ENCODE data around the gene ZBTB42. TPM values are rescaled to one million over a fixed set of nuclear protein-coding genes. Genes with fewer than 3 reads are reported as not detected.

Gene ZBTB42
- total RNA-seq, 1 experiment from 2014 or later = 6.4 TPM

GRCh38 chr14:104752735-104753527 lies 48.0 kb upstream of the ZBTB42 start, which contains the start of gene SIVA1 (continued):
- no peak; the same call in 1 of the 2 replicates for TF ChIP-seq JUN (CRISPR knock-in tag; IDR thresholded peaks at IDR 0.05)
- TF ChIP-seq E2F5 (CRISPR knock-in tag; IDR thresholded peaks at IDR 0.05) = peak; percentile 96
- TF ChIP-seq ZNF138 (CRISPR knock-in tag; conservative IDR thresholded peaks at IDR 0.05) = no peak
- TF ChIP-seq ETV6 (CRISPR knock-in tag; IDR thresholded peaks at IDR 0.05) = peak; percentile 40; the same call in 1 of the 2 replicates
- peak; percentile 98 for TF ChIP-seq CREM (CRISPR knock-in tag; IDR thresholded peaks at IDR 0.05)
- 0 out of 2 replicates have a peak, but pooled peaks have one; percentile 39 for TF ChIP-seq ZNF232 (CRISPR knock-in tag; IDR thresholded peaks at IDR 0.05)
- peak; percentile 88 for TF ChIP-seq MYBL2 (CRISPR knock-in tag; IDR thresholded peaks at IDR 0.05)
- peak; percentile 68 for TF ChIP-seq FOXP1 (CRISPR knock-in tag; IDR thresholded peaks at IDR 0.05; ENCODE audit: borderline replicate concordance)
- no peak for TF ChIP-seq HMGA2 (CRISPR knock-in tag; IDR thresholded peaks at IDR 0.05)
- no peak for TF ChIP-seq ATF6 (CRISPR knock-in tag; IDR thresholded peaks at IDR 0.05)
- 0 out of 2 replicates have a peak, but pooled peaks have one; percentile 86 for TF ChIP-seq RELA (CRISPR knock-in tag; IDR thresholded peaks at IDR 0.05; ENCODE audit: borderline replicate concordance)
- TF ChIP-seq USF1 (CRISPR knock-in tag; IDR thresholded peaks at IDR 0.05) = 0 out of 2 replicates have a peak, but pooled peaks have one; percentile 6
- no peak for TF ChIP-seq NR1H2 (CRISPR knock-in tag; IDR thresholded peaks at IDR 0.05)
- no peak for TF ChIP-seq MLX (CRISPR knock-in tag; IDR thresholded peaks at IDR 0.05)
- TF ChIP-seq JAZF1 (CRISPR knock-in tag; IDR thresholded peaks at IDR 0.05) = no peak
- TF ChIP-seq CBFB (CRISPR knock-in tag; IDR thresholded peaks at IDR 0.05; ENCODE audit: low read depth) = peak; percentile 89; the same call in 1 of the 2 replicates
- TF ChIP-seq ARID4B (CRISPR knock-in tag; IDR thresholded peaks at IDR 0.05; ENCODE audit: borderline replicate concordance) = peak; percentile 70
- TF ChIP-seq MXD4 (CRISPR knock-in tag; IDR thresholded peaks at IDR 0.05; ENCODE audit: borderline replicate concordance) = no peak
- TF ChIP-seq ATF1 (CRISPR knock-in tag; IDR thresholded peaks at IDR 0.05) = no peak
- TF ChIP-seq PRDM15 (CRISPR knock-in tag; IDR thresholded peaks at IDR 0.05) = no peak
- peak; percentile 57; the same call in 1 of the 2 replicates for TF ChIP-seq ZBTB43 (CRISPR knock-in tag; IDR thresholded peaks at IDR 0.05)
- TF ChIP-seq CREB1 (CRISPR knock-in tag; IDR thresholded peaks at IDR 0.05) = peak; percentile 70; the same call in 1 of the 2 replicates
- TF ChIP-seq SMAD3 (CRISPR knock-in tag; IDR thresholded peaks at IDR 0.05; ENCODE audit: borderline replicate concordance) = no peak
- TF ChIP-seq NFYB (CRISPR knock-in tag; conservative IDR thresholded peaks at IDR 0.05; ENCODE audit: low read depth) = peak; percentile 88
- no peak for TF ChIP-seq ZBTB21 (CRISPR knock-in tag; IDR thresholded peaks at IDR 0.05; ENCODE audit: borderline replicate concordance)

Data from WTC11 (cell line).